Sigmoid colon (tissue), 4 donors: ENCODE data around the gene RFX3.

Experiments used
- POLR2AphosphoS5 ChIP-seq, 4 donors: sonication (generic); formaldehyde crosslinking; IDR thresholded peaks; one replicate each; pipeline ENCODE4 v1.6.1; 2017; ENCODE audit warnings: antibody characterized with exemption in 4 of 4
- TF ChIP-seq, protein P1 (sequence below), 4 experiments: fragments of 450-650 bp in 3 of 4; fragments of 200-600 bp in 1 of 4; IDR thresholded peaks; one replicate each; pipeline ENCODE4 v1.5.1; 2016 to 2019; ENCODE audit warnings: antibody characterized with exemption in 4 of 4, mild to moderate bottlenecking in 3 of 4, moderate library complexity in 2 of 4

DNA sequence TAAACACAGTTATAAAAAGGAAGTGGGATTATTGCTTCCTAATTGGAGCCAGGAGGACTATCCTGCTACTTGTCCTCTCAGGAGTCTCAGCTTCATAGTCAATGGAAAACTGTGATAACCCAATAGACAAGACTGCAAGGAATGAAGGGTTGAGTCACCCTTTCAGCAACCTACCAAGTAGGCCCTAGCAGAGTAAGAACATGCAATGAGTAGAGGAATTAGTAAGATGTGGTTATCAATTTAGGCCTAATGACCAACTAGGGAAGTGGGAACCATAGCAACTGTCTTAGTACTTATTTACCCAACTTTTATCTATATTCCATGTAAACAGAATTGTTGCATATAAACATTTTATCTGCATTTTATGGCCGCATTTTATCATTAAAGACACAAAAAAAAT lies 310.1 kb downstream of the RFX3 start:
- no peak for TF ChIP-seq POLR2AphosphoS5 (IDR thresholded peaks at IDR 0.05)
- TF ChIP-seq, protein P1, sequence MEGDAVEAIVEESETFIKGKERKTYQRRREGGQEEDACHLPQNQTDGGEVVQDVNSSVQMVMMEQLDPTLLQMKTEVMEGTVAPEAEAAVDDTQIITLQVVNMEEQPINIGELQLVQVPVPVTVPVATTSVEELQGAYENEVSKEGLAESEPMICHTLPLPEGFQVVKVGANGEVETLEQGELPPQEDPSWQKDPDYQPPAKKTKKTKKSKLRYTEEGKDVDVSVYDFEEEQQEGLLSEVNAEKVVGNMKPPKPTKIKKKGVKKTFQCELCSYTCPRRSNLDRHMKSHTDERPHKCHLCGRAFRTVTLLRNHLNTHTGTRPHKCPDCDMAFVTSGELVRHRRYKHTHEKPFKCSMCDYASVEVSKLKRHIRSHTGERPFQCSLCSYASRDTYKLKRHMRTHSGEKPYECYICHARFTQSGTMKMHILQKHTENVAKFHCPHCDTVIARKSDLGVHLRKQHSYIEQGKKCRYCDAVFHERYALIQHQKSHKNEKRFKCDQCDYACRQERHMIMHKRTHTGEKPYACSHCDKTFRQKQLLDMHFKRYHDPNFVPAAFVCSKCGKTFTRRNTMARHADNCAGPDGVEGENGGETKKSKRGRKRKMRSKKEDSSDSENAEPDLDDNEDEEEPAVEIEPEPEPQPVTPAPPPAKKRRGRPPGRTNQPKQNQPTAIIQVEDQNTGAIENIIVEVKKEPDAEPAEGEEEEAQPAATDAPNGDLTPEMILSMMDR (IDR thresholded peaks at IDR 0.05): no peak
